ENCODE results near the gene PEX26. TPM values are rescaled to one million over a fixed set of nuclear protein-coding genes. Genes with fewer than 3 reads are reported as not detected.

PEX26 gene
- total and polyA plus RNA-seq, 2 of the 13 experiments (the other 11 are each of a cell fraction or from before 2014, with no cell fraction given) = 10.6 to 25.1 TPM

DNA sequence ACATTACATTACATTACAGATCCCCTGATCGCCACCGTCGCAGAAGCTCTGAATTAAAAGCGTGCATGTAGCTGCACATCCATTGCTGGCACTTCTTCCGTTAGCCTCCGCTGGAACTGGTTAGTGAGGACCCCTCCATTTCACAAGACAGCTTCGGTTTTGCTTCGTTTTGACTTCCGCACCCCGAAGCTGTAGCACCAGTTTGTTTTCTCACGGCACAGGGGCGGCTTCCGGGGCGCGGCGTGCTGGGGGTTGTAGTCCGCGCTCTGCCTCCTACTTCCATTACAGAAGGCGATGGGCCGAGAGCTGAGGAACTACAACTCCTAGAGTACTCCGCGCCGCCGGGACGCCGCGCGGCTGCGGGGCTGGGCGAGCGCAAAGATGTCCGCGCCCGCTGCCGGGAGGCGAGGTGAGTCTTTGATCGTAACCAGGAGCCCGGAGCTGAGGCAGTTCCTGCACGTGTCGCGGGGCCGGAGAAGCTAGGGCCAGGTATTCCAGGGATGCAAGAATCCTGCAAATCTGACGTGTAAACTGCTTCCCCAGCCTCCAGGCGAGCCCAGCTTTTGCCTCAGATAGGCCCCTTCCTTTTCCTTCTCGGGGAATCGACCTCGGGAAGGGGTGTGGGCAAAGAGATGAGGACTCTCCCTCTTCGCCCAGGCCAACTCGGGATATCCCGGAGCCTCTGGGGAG lies at the start of gene PEX26 (continued):
- TF ChIP-seq MXD3 (CRISPR knock-in tag; IDR thresholded peaks at IDR 0.05) (no peak), ZNF503 (CRISPR knock-in tag; IDR thresholded peaks at IDR 0.05) (no peak), JUN (CRISPR knock-in tag; IDR thresholded peaks at IDR 0.05) (peak; percentile 43; the same call in 1 of the 2 replicates), MEF2D (CRISPR knock-in tag; IDR thresholded peaks at IDR 0.05) (0 out of 2 replicates have a peak, but pooled peaks have one; percentile 40), SAFB2 (CRISPR knock-in tag; IDR thresholded peaks at IDR 0.05; ENCODE audit: borderline replicate concordance, low read depth) (no peak), TEAD3 (CRISPR knock-in tag; optimal IDR thresholded peaks at IDR 0.05; ENCODE audit: borderline replicate concordance) (no peak), ZNF460 (CRISPR knock-in tag; IDR thresholded peaks at IDR 0.05; ENCODE audit: borderline replicate concordance) (no peak; the same call in 1 of the 2 replicates), ZNF512B (CRISPR knock-in tag; IDR thresholded peaks at IDR 0.05; ENCODE audit: borderline replicate concordance) (no peak), ZNF468 (CRISPR knock-in tag; IDR thresholded peaks at IDR 0.05) (no peak), SP5 (CRISPR knock-in tag; IDR thresholded peaks at IDR 0.05; ENCODE audit: borderline replicate concordance, low read depth) (no peak), YEATS2 (CRISPR knock-in tag; IDR thresholded peaks at IDR 0.05; ENCODE audit: borderline replicate concordance) (peak; percentile 75)
- TF ChIP-seq, protein P1, sequence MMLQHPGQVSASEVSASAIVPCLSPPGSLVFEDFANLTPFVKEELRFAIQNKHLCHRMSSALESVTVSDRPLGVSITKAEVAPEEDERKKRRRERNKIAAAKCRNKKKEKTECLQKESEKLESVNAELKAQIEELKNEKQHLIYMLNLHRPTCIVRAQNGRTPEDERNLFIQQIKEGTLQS (CRISPR knock-in tag; IDR thresholded peaks at IDR 0.05) = no peak
- TF ChIP-seq, protein P2, sequence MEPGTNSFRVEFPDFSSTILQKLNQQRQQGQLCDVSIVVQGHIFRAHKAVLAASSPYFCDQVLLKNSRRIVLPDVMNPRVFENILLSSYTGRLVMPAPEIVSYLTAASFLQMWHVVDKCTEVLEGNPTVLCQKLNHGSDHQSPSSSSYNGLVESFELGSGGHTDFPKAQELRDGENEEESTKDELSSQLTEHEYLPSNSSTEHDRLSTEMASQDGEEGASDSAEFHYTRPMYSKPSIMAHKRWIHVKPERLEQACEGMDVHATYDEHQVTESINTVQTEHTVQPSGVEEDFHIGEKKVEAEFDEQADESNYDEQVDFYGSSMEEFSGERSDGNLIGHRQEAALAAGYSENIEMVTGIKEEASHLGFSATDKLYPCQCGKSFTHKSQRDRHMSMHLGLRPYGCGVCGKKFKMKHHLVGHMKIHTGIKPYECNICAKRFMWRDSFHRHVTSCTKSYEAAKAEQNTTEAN (CRISPR knock-in tag; conservative IDR thresholded peaks at IDR 0.05) = 0 out of 2 replicates have a peak, but pooled peaks have one; percentile 13
- TF ChIP-seq, protein P3, sequence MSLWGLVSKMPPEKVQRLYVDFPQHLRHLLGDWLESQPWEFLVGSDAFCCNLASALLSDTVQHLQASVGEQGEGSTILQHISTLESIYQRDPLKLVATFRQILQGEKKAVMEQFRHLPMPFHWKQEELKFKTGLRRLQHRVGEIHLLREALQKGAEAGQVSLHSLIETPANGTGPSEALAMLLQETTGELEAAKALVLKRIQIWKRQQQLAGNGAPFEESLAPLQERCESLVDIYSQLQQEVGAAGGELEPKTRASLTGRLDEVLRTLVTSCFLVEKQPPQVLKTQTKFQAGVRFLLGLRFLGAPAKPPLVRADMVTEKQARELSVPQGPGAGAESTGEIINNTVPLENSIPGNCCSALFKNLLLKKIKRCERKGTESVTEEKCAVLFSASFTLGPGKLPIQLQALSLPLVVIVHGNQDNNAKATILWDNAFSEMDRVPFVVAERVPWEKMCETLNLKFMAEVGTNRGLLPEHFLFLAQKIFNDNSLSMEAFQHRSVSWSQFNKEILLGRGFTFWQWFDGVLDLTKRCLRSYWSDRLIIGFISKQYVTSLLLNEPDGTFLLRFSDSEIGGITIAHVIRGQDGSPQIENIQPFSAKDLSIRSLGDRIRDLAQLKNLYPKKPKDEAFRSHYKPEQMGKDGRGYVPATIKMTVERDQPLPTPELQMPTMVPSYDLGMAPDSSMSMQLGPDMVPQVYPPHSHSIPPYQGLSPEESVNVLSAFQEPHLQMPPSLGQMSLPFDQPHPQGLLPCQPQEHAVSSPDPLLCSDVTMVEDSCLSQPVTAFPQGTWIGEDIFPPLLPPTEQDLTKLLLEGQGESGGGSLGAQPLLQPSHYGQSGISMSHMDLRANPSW (CRISPR knock-in tag; IDR thresholded peaks at IDR 0.05; ENCODE audit: borderline replicate concordance) = no peak
- TF ChIP-seq, protein P4, sequence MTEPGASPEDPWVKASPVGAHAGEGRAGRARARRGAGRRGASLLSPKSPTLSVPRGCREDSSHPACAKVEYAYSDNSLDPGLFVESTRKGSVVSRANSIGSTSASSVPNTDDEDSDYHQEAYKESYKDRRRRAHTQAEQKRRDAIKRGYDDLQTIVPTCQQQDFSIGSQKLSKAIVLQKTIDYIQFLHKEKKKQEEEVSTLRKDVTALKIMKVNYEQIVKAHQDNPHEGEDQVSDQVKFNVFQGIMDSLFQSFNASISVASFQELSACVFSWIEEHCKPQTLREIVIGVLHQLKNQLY (CRISPR knock-in tag; IDR thresholded peaks at IDR 0.05) = no peak
